Activated naive CD4-positive, alpha-beta T cell treated with anti-CD3 and anti-CD28 coated beads, Interleukin-2, amount 50 U/mL, for 24 hours (primary cell): ENCODE data around the gene NEK7.
"Not testable (repeated sequence)": the region's sequence is repeated elsewhere in the genome, so short reads cannot be mapped to it uniquely, and the experiment has no call there.

Experiments used
- H3K27ac Mint-ChIP-seq: one replicate; pipeline ENCODE4 v1.8.0; 2021; ENCODE audit warnings: mild to moderate bottlenecking, mixed read lengths
- H3K27me3 Mint-ChIP-seq: one replicate; pipeline ENCODE4 v1.8.0; 2021; ENCODE audit warnings: mixed read lengths
- H3K36me3 Mint-ChIP-seq: one replicate; pipeline ENCODE4 v1.8.0; 2021; ENCODE audit warnings: mixed read lengths
- H3K4me1 Mint-ChIP-seq: one replicate; pipeline ENCODE4 v1.8.0; 2021; ENCODE audit warnings: mixed read lengths
- H3K4me3 Mint-ChIP-seq: one replicate; pipeline ENCODE4 v1.8.0; 2021; ENCODE audit warnings: mild to moderate bottlenecking, mixed read lengths
- H3K9me3 Mint-ChIP-seq: one replicate; pipeline ENCODE4 v1.8.0; 2021; ENCODE audit warnings: mixed read lengths

NEK7 gene

DNA sequence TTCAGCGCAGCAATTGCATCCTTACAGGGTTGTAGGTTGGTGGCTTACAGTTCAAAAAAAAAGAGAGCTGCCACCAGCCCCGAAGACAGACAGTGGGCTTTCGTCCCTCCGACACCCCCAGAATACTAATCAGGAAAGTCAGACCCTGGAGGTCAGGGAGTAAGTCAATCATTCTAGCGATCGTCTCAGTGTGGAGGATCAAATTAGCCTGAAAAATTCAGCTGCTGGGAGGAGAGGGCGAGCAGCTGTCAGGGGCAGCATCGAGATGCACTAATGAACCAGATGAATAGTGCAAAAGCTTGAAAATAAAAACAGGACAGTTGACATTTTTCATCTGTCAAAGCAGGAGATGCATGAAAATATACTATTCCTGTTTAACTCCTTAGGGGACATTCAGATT lies 138.4 kb downstream of the NEK7 start:
- peaks cover 9% of the 10 kb centered on the region for H3K36me3 Mint-ChIP-seq
- no peak overlapping the region for H3K27ac Mint-ChIP-seq
- no peaks in the 10 kb centered on the region for H3K27me3 Mint-ChIP-seq
- H3K4me3 Mint-ChIP-seq = no peak overlapping the region
- H3K4me1 Mint-ChIP-seq = peaks cover 9% of the 10 kb centered on the region
- H3K9me3 Mint-ChIP-seq = no peaks in the 10 kb centered on the region

DNA sequence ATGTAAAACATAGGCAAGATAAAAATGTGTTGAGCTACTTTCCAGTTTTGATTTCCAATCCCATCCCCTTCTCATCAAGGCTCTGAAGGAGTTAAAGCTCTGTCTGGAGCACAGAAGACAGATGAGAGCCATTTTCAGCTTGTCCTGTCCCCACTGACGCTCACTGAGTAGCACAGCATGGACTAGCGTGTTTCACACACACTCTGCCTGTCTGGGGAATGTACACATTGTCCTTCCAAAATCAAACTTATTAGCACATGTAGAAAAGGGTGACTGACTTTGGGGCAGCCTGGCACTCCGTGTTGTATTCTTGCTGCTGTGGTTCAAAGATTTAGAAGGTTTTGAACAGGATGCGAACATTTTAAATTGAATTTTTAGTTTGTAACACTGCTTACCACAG lies 139.2 kb downstream of the NEK7 start:
- Mint-ChIP-seq H3K9me3 (no peaks in the 10 kb centered on the region), H3K4me1 (peaks cover 7% of the 10 kb centered on the region), H3K4me3 (no peak overlapping the region), H3K36me3 (peaks cover 12% of the 10 kb centered on the region), H3K27ac (no peak overlapping the region), H3K27me3 (no peaks in the 10 kb centered on the region)

DNA sequence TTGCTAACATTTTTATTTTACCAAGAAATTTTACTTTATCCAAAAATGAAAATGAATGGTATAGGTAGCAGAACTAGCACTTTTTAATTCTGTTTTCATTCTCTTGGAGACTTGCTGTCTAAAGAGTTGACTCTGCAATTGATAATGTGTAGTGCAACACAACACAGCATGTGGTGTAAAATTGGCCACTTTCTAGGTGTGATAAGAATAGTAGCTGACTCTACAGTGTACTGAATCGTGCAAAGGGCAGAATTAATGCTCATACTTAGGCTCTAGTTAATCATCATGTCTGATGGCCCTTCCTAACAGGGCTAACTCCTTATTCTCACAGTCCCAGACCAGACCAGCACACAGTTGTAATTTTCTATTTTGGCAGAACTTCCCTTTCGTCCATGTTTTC lies 140.5 kb downstream of the NEK7 start:
- H3K27ac Mint-ChIP-seq = no peak overlapping the region
- no peaks in the 10 kb centered on the region for H3K27me3 Mint-ChIP-seq
- no peak overlapping the region for H3K4me3 Mint-ChIP-seq
- no peaks in the 10 kb centered on the region for H3K9me3 Mint-ChIP-seq
- peaks cover 7% of the 10 kb centered on the region for H3K4me1 Mint-ChIP-seq
- peaks cover 17% of the 10 kb centered on the region for H3K36me3 Mint-ChIP-seq

DNA sequence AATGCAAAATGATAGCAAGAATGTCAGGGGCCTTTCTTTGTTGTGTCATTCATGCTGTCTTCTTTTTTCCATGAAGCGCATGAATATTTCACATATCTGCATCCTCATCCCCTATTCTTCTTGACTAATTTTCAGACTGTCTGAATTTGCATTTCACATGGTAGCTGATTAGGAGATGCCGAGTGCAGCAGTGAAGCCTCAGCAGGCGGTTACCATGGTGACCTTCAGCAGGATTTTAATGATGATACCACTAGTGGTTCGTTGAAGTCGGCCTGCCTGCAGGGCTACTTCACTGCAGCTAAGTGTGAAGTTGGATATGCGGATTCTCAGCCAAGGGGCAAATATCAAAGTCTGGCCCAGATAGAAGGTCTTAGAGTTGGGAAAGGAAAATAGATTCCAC lies 141.8 kb downstream of the NEK7 start:
- H3K9me3 Mint-ChIP-seq = no peaks in the 10 kb centered on the region
- H3K27ac Mint-ChIP-seq = no peak overlapping the region
- no peaks in the 10 kb centered on the region for H3K27me3 Mint-ChIP-seq
- peaks cover 11% of the 10 kb centered on the region for H3K4me1 Mint-ChIP-seq
- H3K36me3 Mint-ChIP-seq = peaks cover 20% of the 10 kb centered on the region
- no peak overlapping the region for H3K4me3 Mint-ChIP-seq

DNA sequence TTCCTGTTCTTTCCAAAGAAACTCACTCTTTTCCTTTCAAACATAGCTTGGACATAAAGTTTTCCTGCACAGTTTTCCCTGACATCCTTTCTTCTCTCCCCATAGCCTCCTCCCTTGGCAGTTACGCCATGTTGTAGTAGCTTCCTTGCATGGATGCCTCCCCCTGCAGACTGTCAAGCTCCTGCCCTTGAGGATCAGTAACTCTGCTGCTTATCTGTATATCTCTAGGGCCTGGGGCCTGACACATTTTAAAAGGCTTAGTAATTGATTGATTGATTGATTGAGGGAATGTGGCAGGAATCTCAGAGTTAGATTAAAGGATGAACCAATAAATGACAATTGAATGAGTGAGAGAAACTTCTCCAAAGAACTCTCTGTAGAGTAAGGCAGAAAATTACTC lies 143.7 kb downstream of the NEK7 start:
- Mint-ChIP-seq H3K27ac (no peak overlapping the region), H3K27me3 (no peaks in the 10 kb centered on the region), H3K4me3 (no peak overlapping the region), H3K4me1 (peaks cover 11% of the 10 kb centered on the region), H3K36me3 (peaks cover 20% of the 10 kb centered on the region), H3K9me3 (no peaks in the 10 kb centered on the region)

DNA sequence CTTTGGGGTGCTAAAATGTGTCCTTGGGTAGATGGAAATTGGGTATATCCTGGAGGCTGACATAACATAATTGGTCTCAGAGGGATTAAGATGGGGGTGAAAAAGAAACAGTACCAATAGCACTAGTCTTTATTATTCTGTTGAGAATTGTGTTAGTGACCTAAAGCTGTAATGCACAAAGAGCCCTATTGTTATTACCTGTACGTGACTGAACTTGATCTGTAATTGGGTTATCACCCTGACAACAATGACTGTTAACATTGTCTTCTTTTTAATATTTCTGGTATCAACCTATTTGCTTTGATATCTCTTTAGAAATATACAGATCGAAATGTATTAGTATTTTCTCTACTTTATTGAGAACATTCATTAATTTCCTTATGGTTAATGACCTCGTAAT lies 147.6 kb downstream of the NEK7 start:
- Mint-ChIP-seq H3K4me3 (no peak overlapping the region), H3K27me3 (no peaks in the 10 kb centered on the region), H3K36me3 (peaks cover 32% of the 10 kb centered on the region), H3K9me3 (peaks cover 11% of the 10 kb centered on the region), H3K27ac (no peak overlapping the region), H3K4me1 (peaks cover 11% of the 10 kb centered on the region)

DNA sequence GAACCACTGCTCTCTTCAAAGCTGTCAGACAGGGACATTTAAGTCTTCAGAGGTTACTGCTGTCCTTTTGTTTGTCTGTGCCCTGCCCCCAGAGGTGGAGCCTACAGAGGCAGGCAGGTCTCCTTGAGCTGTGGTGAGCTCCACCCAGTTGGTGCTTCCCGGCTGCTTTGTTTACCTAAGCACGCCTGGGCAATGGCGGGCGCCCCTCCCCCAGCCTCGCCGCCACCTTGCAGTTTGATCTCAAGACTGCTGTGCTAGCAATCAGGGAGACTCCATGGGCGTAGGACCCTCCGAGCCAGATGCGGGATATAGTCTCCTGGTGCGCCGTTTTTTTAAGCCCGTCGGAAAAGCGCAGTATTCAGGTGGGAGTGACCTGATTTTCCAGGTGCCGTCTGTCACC lies 158.0 kb downstream of the NEK7 start:
- not testable (repeated sequence) for H3K27ac Mint-ChIP-seq, H3K9me3 Mint-ChIP-seq, H3K27me3 Mint-ChIP-seq, H3K4me3 Mint-ChIP-seq
- Mint-ChIP-seq H3K4me1 (peaks cover 31% of the 10 kb centered on the region), H3K36me3 (peaks cover 35% of the 10 kb centered on the region)

DNA sequence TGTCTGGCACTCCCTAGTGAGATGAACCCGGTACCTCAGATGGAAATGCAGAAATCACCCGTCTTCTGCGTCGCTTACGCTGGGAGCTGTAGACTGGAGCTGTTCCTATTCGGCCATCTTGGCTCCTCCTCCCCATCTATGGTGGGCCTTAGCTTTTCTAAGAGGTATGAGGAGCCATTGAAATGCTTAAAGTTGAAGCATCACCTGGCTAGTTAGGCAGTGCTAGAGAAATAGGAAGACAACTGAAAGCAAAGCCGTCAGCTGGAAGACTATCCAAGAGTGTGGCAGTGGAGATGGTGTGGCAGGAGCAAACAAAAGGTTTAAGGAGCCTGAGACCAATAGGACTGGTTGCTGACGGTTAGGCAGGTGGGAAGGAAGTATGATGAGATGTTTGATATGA lies 158.5 kb downstream of the NEK7 start:
- H3K9me3 Mint-ChIP-seq, H3K27me3 Mint-ChIP-seq, H3K4me3 Mint-ChIP-seq: not testable (repeated sequence)
- Mint-ChIP-seq H3K36me3 (peaks cover 34% of the 10 kb centered on the region), H3K4me1 (peaks cover 31% of the 10 kb centered on the region), H3K27ac (peak overlapping the region; percentile 82)

DNA sequence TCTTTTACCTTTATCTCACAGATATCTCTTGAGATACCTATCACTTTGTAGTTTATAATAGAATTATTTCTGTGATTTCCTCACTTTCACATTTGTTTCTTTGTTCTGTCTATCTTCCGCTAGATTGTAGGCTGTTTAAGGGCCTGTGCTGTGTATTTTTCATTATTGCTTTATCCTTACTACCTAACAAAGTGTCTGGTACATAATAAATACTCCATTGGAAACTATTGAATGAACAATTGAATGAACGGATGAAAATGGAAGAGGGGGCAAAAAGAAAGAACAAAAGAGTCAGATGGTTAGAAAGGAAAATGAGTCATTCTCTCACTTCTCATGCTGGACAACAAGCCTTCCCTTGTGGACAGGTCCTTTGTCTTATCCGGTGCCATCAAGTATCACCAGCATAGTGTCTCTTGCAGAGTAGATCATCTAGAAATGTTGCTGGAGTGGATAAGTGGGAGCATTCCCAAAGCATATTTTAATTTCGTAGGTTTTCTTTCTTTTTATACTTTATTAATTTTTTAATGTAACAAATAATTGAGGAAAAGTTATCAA lies 159.8 kb downstream of the NEK7 start:
- no peaks in the 10 kb centered on the region for H3K9me3 Mint-ChIP-seq
- peaks cover 37% of the 10 kb centered on the region for H3K36me3 Mint-ChIP-seq
- no peak overlapping the region for H3K27ac Mint-ChIP-seq
- H3K4me3 Mint-ChIP-seq = no peak overlapping the region
- H3K4me1 Mint-ChIP-seq = peaks cover 31% of the 10 kb centered on the region
- H3K27me3 Mint-ChIP-seq = no peaks in the 10 kb centered on the region

DNA sequence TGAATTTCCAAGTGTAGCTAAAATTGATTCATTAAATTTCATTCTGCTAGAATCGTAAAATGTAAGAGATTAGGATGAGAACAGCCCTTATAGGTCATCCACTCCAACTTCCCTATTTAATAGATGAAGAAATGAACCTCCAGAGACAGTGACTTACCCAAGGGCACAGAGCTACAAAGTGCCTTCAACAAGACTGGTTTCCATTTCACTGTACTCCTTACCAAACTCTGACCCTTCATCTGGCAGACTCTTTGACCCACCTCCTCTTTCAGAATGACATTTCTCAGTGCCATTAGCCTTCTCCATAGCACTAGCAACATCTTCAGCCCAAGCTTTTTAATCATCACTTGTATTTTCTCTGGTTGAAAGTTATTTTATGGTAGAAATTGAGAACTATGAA lies 161.3 kb downstream of the NEK7 start:
- H3K36me3 Mint-ChIP-seq = peaks cover 30% of the 10 kb centered on the region
- H3K27ac Mint-ChIP-seq = peak overlapping the region; percentile 39
- no peak overlapping the region for H3K4me3 Mint-ChIP-seq

DNA sequence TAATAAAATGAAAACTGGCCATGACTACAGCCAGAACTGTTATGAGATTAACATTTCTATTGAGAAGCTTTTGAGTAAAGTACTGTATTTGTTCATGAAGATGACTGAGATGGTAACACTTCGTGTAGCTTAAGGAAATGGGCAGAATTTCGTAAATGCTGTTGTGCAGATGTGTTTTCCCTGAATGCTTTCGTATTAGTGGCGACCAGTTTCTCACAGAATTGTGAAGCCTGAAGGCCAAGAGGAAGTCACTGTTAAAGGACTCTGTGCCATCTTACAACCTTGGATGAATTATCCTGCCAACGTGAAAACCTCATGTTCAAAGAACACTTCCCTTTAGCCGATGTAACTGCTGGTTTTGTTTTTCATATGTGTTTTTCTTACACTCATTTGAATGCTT lies 164.0 kb downstream of the NEK7 start:
- H3K27me3 Mint-ChIP-seq = no peaks in the 10 kb centered on the region
- peaks cover 22% of the 10 kb centered on the region for H3K4me1 Mint-ChIP-seq
- H3K27ac Mint-ChIP-seq = no peak overlapping the region
- H3K36me3 Mint-ChIP-seq = peaks cover 21% of the 10 kb centered on the region
- no peak overlapping the region for H3K4me3 Mint-ChIP-seq
- H3K9me3 Mint-ChIP-seq = no peaks in the 10 kb centered on the region

More for the DNA sequence above, 161.3 kb downstream of the NEK7 start:
- Mint-ChIP-seq H3K9me3 (no peaks in the 10 kb centered on the region), H3K27me3 (no peaks in the 10 kb centered on the region), H3K4me1 (peaks cover 26% of the 10 kb centered on the region)

DNA sequence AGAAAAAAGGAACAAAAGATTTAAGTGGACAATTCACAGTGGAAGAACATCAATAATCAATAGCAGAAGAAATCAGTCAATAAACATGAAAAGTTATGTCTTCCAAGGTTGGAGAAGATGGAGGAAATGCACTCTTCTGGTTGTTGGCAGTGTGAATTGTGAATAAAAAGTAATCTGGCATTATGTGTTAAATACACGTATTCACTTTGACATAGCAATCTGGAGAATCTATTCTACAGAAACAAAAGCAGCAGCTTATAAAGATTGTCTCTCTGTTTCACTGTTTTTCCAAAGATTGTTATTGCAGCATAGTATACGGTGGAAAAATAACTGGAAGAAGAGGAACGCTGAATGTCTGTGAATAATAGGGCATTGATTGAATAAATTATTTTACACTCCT lies 169.4 kb downstream of the NEK7 start:
- Mint-ChIP-seq H3K27ac (no peak overlapping the region), H3K9me3 (no peaks in the 10 kb centered on the region), H3K36me3 (no peaks in the 10 kb centered on the region), H3K4me1 (peaks cover 7% of the 10 kb centered on the region), H3K27me3 (no peaks in the 10 kb centered on the region), H3K4me3 (no peak overlapping the region)

DNA sequence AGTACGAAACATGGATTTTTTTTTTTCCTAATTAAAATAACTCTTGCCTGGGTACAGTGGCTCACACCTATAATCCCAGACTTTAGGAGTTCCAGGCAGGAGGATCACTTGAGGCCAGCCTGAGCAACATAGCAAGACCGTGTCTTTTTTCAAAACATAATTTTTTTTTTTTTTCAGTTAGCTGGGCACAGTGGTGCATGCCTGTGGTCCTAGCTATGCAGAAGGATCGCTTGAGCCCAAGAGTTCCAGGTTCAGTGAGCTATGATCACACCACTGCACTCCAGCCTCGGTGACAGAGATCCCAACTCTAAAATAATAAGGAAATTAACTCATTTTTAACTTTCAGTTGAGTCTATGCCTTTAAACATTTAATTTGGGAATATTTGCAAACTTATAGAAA lies 170.1 kb downstream of the NEK7 start:
- Mint-ChIP-seq H3K9me3 (no peaks in the 10 kb centered on the region), H3K36me3 (no peaks in the 10 kb centered on the region), H3K27me3 (no peaks in the 10 kb centered on the region), H3K4me1 (peaks cover 7% of the 10 kb centered on the region), H3K4me3 (no peak overlapping the region), H3K27ac (no peak overlapping the region)

DNA sequence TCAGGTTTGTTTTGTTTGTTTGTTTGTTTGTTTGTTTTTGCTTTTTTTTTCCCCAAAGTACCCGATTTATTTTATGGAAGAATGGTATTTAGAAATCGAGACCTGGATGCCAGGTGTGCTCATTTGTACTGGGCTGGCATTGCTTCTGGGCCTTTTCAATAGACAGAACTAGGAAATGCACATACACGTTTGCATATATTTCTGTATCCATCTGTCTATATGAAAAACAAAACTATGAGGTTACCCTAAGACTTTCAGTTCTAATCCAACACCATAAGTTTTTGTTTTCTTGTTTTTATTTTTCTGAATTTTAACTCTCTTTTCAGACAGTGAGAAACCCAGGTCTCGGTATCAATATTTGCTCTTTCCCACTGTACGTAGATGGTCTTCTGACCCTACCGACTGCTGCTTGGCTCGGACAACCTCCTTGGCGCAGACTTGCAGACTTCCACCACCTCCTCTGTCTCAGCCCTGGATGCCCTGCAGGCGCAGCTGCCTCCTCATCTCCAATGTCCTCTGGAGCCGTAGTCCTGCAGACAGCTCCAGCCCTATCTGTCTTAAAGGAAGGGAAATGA lies 171.7 kb downstream of the NEK7 start:
- no peak overlapping the region for H3K27ac Mint-ChIP-seq
- no peaks in the 10 kb centered on the region for H3K27me3 Mint-ChIP-seq
- H3K4me1 Mint-ChIP-seq = peaks cover 7% of the 10 kb centered on the region
- no peaks in the 10 kb centered on the region for H3K36me3 Mint-ChIP-seq
- H3K9me3 Mint-ChIP-seq = no peaks in the 10 kb centered on the region
- no peak overlapping the region for H3K4me3 Mint-ChIP-seq

DNA sequence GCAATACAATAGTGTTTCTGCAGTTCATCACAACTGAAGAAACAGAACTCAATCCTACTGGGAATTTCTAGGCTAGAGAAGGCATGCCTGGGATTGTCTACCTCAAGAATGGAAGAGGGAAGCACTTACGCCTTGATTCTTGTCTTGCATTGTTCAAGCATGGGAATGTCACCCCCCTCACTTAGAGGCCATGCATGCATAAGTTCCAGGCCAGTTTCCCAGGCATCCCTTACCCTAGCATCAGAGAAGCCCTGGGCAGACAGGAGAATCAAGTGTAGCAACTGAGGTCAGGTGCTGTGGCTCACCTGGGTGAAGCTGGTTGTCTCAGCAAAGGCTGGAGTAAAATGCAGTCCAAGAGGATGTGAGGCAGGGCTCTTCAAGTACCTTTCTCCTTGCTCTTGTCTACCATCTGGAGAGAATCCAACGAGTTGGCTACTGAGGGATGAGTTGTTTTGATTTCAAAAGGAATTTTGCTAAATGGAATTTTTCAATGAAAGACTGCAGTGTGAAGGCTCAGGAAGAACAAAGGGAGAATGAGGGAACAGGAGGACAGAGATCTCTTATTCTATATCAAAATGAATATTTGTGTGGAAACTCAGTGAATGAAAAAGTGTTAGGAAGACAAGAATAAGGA lies 174.3 kb downstream of the NEK7 start:
- Mint-ChIP-seq H3K36me3 (no peaks in the 10 kb centered on the region), H3K4me3 (no peak overlapping the region), H3K27me3 (no peaks in the 10 kb centered on the region), H3K4me1 (no peaks in the 10 kb centered on the region), H3K9me3 (peaks cover 5% of the 10 kb centered on the region), H3K27ac (no peak overlapping the region)

DNA sequence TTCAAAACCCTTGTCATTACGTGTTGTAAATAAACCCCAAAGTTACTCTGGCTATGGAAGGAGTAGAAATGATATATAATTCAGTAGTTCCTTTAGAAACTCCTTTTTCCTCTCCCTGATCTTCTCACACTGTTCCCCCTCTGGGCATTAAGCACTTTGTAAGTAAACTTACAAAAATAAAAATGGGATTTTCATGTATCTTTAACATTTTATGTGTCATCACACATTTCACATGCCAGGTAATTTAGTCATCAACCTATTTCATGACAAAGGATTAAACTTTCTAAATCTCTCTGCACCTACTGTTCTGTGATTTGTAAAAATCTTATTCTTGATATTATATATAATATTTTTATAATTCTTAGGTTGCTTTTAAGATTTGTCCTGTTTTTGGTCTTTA lies 176.9 kb downstream of the NEK7 start:
- Mint-ChIP-seq H3K4me1 (no peaks in the 10 kb centered on the region), H3K27ac (no peak overlapping the region), H3K36me3 (no peaks in the 10 kb centered on the region), H3K4me3 (no peak overlapping the region), H3K27me3 (no peaks in the 10 kb centered on the region), H3K9me3 (peaks cover 5% of the 10 kb centered on the region)

DNA sequence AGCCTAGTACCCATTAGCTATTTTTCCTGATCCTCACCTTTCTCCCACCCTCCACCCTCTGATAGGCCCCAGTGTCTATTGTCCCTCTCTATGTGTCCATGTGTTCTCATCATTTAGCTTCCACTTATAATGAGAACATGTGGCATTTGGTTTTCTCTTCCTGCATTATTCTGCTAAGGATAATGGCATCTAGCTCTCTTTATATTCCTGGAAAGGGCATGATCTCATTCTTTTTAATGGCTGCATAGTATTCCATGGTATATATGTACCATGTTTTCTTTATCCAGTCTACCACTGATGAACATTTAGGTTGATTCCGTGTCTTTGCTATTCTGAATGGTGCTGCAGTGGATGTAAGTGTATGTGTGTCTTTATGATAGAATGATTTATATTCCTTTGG lies 178.9 kb downstream of the NEK7 start:
- Mint-ChIP-seq H3K4me3 (no peak overlapping the region), H3K9me3 (peaks cover 5% of the 10 kb centered on the region), H3K36me3 (no peaks in the 10 kb centered on the region), H3K27me3 (no peaks in the 10 kb centered on the region), H3K4me1 (no peaks in the 10 kb centered on the region), H3K27ac (peak overlapping the region; percentile 42)
